ENCODE measurements around the gene MARK1. TPM values are rescaled to one million over a fixed set of nuclear protein-coding genes. Genes with fewer than 3 reads are reported as not detected.

MARK1 gene
- total and polyA plus RNA-seq, 2 donors (not counting 1 experiment from before 2014, with no cell fraction given): 0.99 to 1.1 TPM

- Histone ChIP-seq H3K9ac (ENCODE audit: insufficient read depth, low read length) (no peak overlapping the region), H4K20me1 (ENCODE audit: control insufficient read depth, extremely low read depth, insufficient read depth, low read length) (no peaks in the 10 kb centered on the region), H3K4me1 (ENCODE audit: control insufficient read depth, extremely low read depth, insufficient read depth, low read length) (no peaks in the 10 kb centered on the region), H3K27me3 (ENCODE audit: control insufficient read depth, insufficient read depth, low read length) (no peaks in the 10 kb centered on the region), H3K4me2 (ENCODE audit: extremely low read depth, insufficient read depth, low read length) (no peak overlapping the region), H3K4me3 (replicated peaks in 1 of 4; ENCODE audit: control extremely low read depth in 1 of 4, insufficient read depth in 1 of 4, low read depth in 3 of 4, low read length in 4 of 4) (no peak overlapping the region), H3K36me3 (ENCODE audit: control insufficient read depth, insufficient read depth, low read length) (no peaks in the 10 kb centered on the region), H3K9me3 (ENCODE audit: control insufficient read depth, insufficient read depth, low read depth, low read length) (no peaks in the 10 kb centered on the region), H3K79me2 (ENCODE audit: control insufficient read depth, insufficient read depth, low read length) (no peaks in the 10 kb centered on the region), H3K27ac (ENCODE audit: insufficient read depth, low read length) (no peak overlapping the region), H2AFZ (ENCODE audit: low read length) (no peak overlapping the region)
- no peak for DNase-seq (ENCODE audit: low read depth in 2 of 2)
- no peak for TF ChIP-seq CTCF (conservative IDR thresholded peaks at IDR 0.05 in 1 of 2, IDR thresholded peaks at IDR 0.05 in 1 of 2; ENCODE audit: low read depth in 1 of 2, low read length in 2 of 2)
- no peak for TF ChIP-seq EZH2 (IDR thresholded peaks at IDR 0.05; ENCODE audit: low read length, missing control alignments)
Observed at GRCh38 chr1:220637759-220638158, 109.8 kb downstream of the MARK1 start.

DNA sequence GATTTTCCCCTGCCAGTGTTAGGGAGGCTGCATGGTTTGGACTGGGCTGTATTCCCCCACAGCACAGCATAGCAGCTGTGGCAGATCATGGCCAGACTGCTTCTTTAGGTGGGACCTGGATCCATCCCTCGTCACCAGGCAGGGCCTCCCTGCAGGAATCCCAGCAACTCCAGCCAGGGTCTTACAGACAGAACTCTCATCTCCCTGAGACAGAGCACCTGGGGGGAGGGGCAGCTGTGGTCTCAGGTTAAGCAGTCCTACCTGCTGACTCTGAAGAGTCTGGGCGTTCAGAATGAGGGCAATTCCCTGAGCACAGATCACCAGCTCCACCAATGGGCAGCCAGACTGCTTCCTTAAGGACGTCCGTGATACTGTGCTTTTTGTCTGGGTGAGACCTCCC lies 114.3 kb downstream of the MARK1 start:
- Histone ChIP-seq H2AFZ (ENCODE audit: low read length) (no peak overlapping the region), H3K79me2 (ENCODE audit: control insufficient read depth, insufficient read depth, low read length) (no peaks in the 10 kb centered on the region), H3K27ac (ENCODE audit: insufficient read depth, low read length) (no peak overlapping the region), H3K9ac (ENCODE audit: insufficient read depth, low read length) (no peak overlapping the region), H4K20me1 (ENCODE audit: control insufficient read depth, extremely low read depth, insufficient read depth, low read length) (no peaks in the 10 kb centered on the region), H3K9me3 (ENCODE audit: control insufficient read depth, insufficient read depth, low read depth, low read length) (no peaks in the 10 kb centered on the region), H3K36me3 (ENCODE audit: control insufficient read depth, insufficient read depth, low read length) (no peaks in the 10 kb centered on the region), H3K27me3 (ENCODE audit: control insufficient read depth, insufficient read depth, low read length) (no peaks in the 10 kb centered on the region), H3K4me1 (ENCODE audit: control insufficient read depth, extremely low read depth, insufficient read depth, low read length) (no peaks in the 10 kb centered on the region), H3K4me3 (replicated peaks in 1 of 4; ENCODE audit: control extremely low read depth in 1 of 4, insufficient read depth in 1 of 4, low read depth in 3 of 4, low read length in 4 of 4) (no peak overlapping the region), H3K4me2 (ENCODE audit: extremely low read depth, insufficient read depth, low read length) (no peak overlapping the region)
- no peak for DNase-seq (ENCODE audit: low read depth in 2 of 2)
- TF ChIP-seq EZH2 (IDR thresholded peaks at IDR 0.05; ENCODE audit: low read length, missing control alignments) (no peak), CTCF (conservative IDR thresholded peaks at IDR 0.05 in 1 of 2, IDR thresholded peaks at IDR 0.05 in 1 of 2; ENCODE audit: low read depth in 1 of 2, low read length in 2 of 2) (no peak)

DNA sequence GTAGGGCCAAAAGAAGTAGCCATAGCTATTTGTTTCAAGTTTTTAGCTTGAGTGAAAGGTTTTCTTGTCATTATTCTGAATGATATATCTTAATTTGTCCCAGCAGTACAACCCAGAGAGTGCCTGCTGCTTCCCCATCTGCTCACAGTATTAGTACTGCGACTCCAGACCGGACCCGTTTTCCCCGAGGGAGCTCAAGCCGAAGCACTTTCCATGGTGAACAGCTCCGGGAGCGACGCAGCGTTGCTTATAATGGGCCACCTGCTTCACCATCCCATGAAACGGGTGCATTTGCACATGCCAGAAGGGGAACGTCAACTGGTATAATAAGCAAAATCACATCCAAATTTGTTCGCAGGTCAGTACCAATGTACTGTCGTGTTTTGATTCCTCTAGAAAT lies 125.1 kb downstream of the MARK1 start:
- no peaks in the 10 kb centered on the region for H4K20me1 ChIP-seq (ENCODE audit: control insufficient read depth, extremely low read depth, insufficient read depth, low read length)
- no peaks in the 10 kb centered on the region for H3K9me3 ChIP-seq (ENCODE audit: control insufficient read depth, insufficient read depth, low read depth, low read length)
- no peak overlapping the region for H3K4me2 ChIP-seq (ENCODE audit: extremely low read depth, insufficient read depth, low read length)
- H2AFZ ChIP-seq (ENCODE audit: low read length): no peak overlapping the region
- H3K27me3 ChIP-seq (ENCODE audit: control insufficient read depth, insufficient read depth, low read length): no peaks in the 10 kb centered on the region
- no peaks in the 10 kb centered on the region for H3K4me1 ChIP-seq (ENCODE audit: control insufficient read depth, extremely low read depth, insufficient read depth, low read length)
- H3K27ac ChIP-seq (ENCODE audit: insufficient read depth, low read length): no peak overlapping the region
- no peak for DNase-seq (ENCODE audit: low read depth in 2 of 2)
- no peaks in the 10 kb centered on the region for H3K36me3 ChIP-seq (ENCODE audit: control insufficient read depth, insufficient read depth, low read length)
- no peak overlapping the region for H3K4me3 ChIP-seq (replicated peaks in 1 of 4; ENCODE audit: control extremely low read depth in 1 of 4, insufficient read depth in 1 of 4, low read depth in 3 of 4, low read length in 4 of 4)
- H3K9ac ChIP-seq (ENCODE audit: insufficient read depth, low read length): no peak overlapping the region
- TF ChIP-seq CTCF (conservative IDR thresholded peaks at IDR 0.05 in 1 of 2, IDR thresholded peaks at IDR 0.05 in 1 of 2; ENCODE audit: low read depth in 1 of 2, low read length in 2 of 2) (no peak), EZH2 (IDR thresholded peaks at IDR 0.05; ENCODE audit: low read length, missing control alignments) (no peak)
- no peaks in the 10 kb centered on the region for H3K79me2 ChIP-seq (ENCODE audit: control insufficient read depth, insufficient read depth, low read length)
